ENCODE results near the gene IFT172.
"Not testable (repeated sequence)": the region's sequence is repeated elsewhere in the genome, so short reads cannot be mapped to it uniquely, and the experiment has no call there.

IFT172 gene, protein sequence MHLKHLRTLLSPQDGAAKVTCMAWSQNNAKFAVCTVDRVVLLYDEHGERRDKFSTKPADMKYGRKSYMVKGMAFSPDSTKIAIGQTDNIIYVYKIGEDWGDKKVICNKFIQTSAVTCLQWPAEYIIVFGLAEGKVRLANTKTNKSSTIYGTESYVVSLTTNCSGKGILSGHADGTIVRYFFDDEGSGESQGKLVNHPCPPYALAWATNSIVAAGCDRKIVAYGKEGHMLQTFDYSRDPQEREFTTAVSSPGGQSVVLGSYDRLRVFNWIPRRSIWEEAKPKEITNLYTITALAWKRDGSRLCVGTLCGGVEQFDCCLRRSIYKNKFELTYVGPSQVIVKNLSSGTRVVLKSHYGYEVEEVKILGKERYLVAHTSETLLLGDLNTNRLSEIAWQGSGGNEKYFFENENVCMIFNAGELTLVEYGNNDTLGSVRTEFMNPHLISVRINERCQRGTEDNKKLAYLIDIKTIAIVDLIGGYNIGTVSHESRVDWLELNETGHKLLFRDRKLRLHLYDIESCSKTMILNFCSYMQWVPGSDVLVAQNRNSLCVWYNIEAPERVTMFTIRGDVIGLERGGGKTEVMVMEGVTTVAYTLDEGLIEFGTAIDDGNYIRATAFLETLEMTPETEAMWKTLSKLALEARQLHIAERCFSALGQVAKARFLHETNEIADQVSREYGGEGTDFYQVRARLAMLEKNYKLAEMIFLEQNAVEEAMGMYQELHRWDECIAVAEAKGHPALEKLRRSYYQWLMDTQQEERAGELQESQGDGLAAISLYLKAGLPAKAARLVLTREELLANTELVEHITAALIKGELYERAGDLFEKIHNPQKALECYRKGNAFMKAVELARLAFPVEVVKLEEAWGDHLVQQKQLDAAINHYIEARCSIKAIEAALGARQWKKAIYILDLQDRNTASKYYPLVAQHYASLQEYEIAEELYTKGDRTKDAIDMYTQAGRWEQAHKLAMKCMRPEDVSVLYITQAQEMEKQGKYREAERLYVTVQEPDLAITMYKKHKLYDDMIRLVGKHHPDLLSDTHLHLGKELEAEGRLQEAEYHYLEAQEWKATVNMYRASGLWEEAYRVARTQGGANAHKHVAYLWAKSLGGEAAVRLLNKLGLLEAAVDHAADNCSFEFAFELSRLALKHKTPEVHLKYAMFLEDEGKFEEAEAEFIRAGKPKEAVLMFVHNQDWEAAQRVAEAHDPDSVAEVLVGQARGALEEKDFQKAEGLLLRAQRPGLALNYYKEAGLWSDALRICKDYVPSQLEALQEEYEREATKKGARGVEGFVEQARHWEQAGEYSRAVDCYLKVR (N-terminal part only)

GRCh38 chr2:27489498-27490397 is at the start of gene IFT172:
Gene IFT172, minus strand, starts transcription at chr2:27489743. Its CDS starts 90 bp downstream, at chr2:27489653.
- peak within 1 kb of the TSS; percentile 77 for H3K4me3 ChIP-seq (ENCODE audit: control insufficient read depth, low read depth, low read length)
- peak; percentile 87 for DNase-seq (ENCODE audit: low read depth)
- no peak for TF ChIP-seq CTCF (IDR thresholded peaks at IDR 0.05; ENCODE audit: control insufficient read depth, insufficient read depth, low read depth, low read length, missing control alignments)

- H3K4me3 ChIP-seq (ENCODE audit: control insufficient read depth, low read depth, low read length); DNase-seq (ENCODE audit: low read depth): not testable (repeated sequence)
Observed at GRCh38 chr2:27538839-27539450, 49.4 kb upstream of the IFT172 start.

- TF ChIP-seq CTCF (IDR thresholded peaks at IDR 0.05; ENCODE audit: control insufficient read depth, insufficient read depth, low read depth, low read length, missing control alignments) = no peak
- no peak for DNase-seq (ENCODE audit: low read depth)
- no peak overlapping the region for H3K4me3 ChIP-seq (ENCODE audit: control insufficient read depth, low read depth, low read length)
Observed at GRCh38 chr2:27537287-27537686, 47.7 kb upstream of the IFT172 start.

- no peak for DNase-seq (ENCODE audit: low read depth)
- no peak overlapping the region for H3K4me3 ChIP-seq (ENCODE audit: control insufficient read depth, low read depth, low read length)
- no peak for TF ChIP-seq CTCF (IDR thresholded peaks at IDR 0.05; ENCODE audit: control insufficient read depth, insufficient read depth, low read depth, low read length, missing control alignments)
Observed at GRCh38 chr2:27531983-27532382, 42.4 kb upstream of the IFT172 start.

DNA sequence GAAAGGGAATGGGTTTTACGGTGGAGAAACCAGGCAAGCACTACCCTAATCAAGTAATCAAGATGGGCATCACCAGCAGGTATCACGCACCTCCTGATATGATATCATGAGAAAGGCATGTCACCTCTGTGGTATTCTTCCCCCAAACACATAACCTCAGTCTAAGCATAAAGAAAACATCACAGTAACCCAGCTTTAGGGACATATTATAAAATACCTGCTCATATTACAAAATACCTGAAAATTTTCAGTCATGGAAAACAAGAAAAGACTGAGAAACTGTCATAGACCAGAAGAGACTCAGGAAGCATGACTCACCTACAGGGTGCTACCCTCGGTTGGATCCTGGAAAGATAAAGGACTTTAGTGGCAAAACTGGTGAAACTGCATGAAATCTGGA is 37.6 kb upstream of the IFT172 start:
- no peak for DNase-seq (ENCODE audit: low read depth)
- no peak for TF ChIP-seq CTCF (IDR thresholded peaks at IDR 0.05; ENCODE audit: control insufficient read depth, insufficient read depth, low read depth, low read length, missing control alignments)
- H3K4me3 ChIP-seq (ENCODE audit: control insufficient read depth, low read depth, low read length) = no peak overlapping the region

DNA sequence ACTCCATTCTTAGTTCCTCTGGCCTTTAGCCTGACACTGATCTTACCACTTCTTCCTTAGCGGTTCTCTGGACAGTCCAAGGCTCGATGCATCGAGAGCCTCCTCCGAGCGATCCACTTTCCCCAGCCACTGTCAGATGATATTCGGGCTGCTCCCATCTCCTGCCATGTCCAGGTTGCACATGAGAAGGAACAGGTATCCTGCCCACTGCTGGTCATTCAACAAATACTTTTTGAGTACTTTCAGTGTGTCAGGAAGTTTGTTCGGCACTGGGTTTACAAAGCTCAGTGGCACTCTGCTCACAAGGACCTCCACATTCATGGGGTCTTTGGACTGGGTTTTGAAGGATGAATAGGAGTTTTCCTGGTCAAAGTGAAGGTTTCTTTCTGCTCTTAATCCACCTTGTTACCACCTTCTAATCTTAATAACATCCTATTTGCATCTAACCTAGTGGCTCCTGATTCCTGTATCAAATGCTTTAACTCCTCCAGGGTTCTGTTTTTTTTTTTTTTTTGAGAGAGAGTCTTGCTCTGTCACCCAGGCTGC is 32.9 kb upstream of the IFT172 start:
- no peak for TF ChIP-seq CTCF (IDR thresholded peaks at IDR 0.05; ENCODE audit: control insufficient read depth, insufficient read depth, low read depth, low read length, missing control alignments)
- no peak overlapping the region for H3K4me3 ChIP-seq (ENCODE audit: control insufficient read depth, low read depth, low read length)
- DNase-seq (ENCODE audit: low read depth) = no peak

All from AG09309 (cell line).